Inferior parietal cortex (tissue), 1 donor: ENCODE data around the gene DHRS7.

Experiments
- DNase-seq: peaks from one replicate; pipeline ENCODE4 v3.0.0-alpha.2; 2016; ENCODE audit errors: extremely low spot score

DHRS7 gene

GRCh38 chr14:60184905-60185555 is 19.8 kb upstream of the DHRS7 start:
- no peak for DNase-seq

- peak; percentile 92 for DNase-seq
Observed at GRCh38 chr14:60184146-60184904, 19.1 kb upstream of the DHRS7 start.

DNA sequence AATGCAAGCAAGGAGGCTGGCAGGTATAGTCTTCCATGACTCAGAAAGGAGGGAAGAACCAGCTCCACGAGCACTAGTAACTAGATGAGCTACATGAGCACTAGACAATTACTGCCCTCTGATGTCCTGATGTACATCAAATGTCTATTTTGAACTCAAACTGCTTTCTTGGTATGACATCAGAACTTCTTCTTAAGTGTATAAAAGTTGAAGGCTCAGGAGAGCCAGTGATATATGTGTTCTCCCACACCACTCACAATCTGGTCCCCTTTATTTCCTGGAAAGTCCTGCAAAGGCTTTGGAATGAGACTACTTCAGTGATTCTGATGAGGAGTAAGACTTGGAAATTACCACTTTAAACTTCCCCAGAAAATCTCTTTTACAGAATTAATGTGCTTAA is 18.5 kb upstream of the DHRS7 start:
- peak; percentile 15 for DNase-seq

GRCh38 chr14:60183138-60183537 is 17.9 kb upstream of the DHRS7 start:
- no peak for DNase-seq

DNA sequence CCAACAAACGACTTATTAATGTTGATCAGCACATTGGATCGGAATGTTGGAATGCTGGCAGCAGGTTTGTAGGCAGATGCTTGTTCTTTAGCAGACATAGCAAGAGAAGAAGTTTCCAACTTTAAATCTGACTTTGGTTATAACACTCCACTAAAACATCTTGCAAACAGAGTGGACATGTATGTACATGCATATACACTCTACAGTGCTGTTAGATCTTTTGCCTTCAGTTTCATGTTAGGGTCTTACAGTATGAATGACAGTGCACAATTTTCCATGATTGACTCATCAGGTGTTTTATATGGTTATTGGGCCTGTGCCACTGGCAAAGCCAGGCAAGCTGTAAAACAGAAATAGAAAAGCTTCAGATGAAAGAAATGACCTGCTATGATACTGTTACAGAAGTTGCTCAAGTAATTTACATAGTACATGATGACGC is 14.3 kb upstream of the DHRS7 start:
- no peak for DNase-seq

GRCh38 chr14:60178820-60179219 is 13.6 kb upstream of the DHRS7 start:
- no peak for DNase-seq

GRCh38 chr14:60178164-60178563 is 13.0 kb upstream of the DHRS7 start:
- DNase-seq, result no peak

- DNase-seq, result no peak
Observed at GRCh38 chr14:60175255-60175902, 10.2 kb upstream of the DHRS7 start.

GRCh38 chr14:60174352-60175254 is 9.4 kb upstream of the DHRS7 start:
- DNase-seq, result no peak

GRCh38 chr14:60171690-60172089 is 6.5 kb upstream of the DHRS7 start:
- no peak for DNase-seq

GRCh38 chr14:60170948-60171347 is 5.8 kb upstream of the DHRS7 start:
- no peak for DNase-seq

GRCh38 chr14:60169722-60170121 is 4.5 kb upstream of the DHRS7 start:
- DNase-seq, result no peak

GRCh38 chr14:60166142-60166541 is 944 bp upstream of the DHRS7 start:
- no peak for DNase-seq

DNA sequence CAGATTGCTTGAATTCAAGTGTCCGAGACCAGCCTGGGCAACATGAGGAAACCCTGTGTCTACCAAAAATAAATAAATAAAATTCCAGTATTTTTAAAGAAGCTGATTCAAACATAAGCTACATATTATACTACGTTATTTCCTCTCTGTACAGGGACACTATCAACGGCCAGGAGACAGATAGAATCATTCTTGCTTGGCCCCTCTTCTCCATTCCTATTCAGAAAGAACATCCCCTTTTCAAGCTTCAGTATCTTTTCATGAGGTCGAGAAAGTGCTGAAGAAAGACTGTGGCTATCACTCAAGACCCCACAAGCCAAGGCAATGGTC is 314 bp upstream of the DHRS7 start:
- no peak for DNase-seq

DNA sequence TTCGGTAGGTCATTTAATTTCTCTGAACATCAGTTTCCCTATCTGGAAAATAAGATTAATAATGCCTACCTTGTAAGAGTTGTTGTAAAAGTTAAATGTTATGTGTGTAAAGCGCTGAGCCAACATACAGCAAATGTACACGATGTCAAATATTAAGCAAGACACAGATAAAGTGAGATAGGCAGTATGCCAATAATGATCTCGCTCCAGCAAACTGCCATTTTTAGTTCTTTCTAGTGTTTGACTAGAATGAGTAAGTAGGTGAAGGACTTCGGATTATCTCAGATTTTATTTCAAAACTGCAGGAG is 840 bp downstream of the DHRS7 start:
- DNase-seq, result no peak

GRCh38 chr14:60163693-60164092 is 1.5 kb downstream of the DHRS7 start:
- no peak for DNase-seq

DNA sequence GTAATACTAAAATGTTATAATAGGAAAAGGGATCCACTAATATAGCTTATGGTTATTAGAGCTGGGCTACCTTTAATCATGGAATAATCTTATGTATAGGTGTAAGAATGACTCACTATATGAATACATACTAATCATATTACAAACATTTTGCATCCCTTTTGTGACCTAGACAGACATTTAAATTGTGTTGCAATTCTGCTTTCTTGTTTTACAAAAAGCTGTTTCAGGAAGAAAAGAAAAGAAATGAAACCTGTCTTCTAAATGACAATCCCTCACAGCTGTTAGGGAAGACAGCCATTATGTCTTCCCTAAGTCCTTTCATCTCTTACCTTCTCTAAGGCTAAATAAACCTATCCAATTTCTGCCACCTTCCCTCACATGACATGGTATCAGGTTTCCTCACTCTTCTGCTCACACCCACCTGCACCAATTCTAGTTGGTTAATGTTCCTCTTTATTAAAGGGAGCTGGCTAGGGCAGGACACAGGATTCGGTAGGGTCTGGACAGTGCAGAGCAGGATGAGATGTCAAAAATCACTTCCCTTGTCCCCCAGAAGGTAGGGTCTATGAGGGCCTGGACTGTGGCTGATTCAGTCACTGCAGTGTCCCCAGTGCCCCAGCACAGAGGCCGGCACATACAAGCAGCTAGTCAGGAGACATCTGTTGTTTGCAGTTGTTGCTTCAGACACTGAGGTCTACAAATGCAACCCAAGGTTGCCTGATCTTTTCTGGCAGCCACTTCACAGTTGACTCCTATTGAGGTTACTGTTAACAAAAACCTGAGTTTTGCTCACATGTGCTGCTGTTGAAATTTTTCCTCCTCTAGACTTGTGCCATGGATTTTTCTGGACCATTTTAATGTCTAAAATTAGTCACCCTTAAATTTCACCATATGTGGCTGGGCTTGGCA is 3.7 kb downstream of the DHRS7 start:
- no peak for DNase-seq

DNA sequence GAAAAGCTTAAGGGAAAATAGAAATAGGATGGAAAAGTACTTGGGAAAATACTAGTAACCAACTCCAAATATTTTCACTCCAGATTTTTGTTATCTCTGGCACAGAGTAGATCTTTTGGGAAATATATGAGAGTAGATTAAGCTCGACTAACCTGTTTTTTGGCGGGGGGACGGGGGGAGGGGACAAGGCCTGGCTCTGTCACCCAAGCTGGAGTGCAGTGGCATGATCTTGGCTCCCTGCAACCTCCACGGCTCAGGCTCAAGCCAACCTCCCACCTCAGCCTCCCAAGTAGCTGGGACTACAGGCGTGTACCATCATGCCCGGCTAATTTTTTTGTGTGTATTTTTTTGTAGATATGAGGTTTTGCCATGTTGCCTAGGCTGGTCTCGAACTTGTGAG is 4.8 kb downstream of the DHRS7 start:
- no peak for DNase-seq

DNA sequence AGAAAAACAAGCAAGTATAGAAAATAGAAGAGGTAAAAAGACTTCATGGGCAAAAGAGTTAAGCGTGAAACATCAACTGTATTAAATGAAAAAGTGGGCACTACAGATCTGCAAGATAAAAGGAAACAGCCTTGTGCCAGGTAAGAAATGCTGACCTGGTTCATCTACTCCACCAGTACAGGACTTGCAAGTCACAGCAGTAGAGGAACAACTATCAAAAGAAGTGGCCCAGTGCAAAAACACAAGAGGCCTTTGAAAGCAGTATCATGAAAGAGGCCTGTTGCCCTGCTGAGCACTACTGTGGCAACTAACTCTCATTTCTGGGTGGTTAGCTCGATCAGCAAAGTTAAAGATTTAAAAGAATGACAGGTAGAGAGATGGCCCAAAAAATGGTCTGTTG is 10.5 kb downstream of the DHRS7 start:
- no peak for DNase-seq

DNA sequence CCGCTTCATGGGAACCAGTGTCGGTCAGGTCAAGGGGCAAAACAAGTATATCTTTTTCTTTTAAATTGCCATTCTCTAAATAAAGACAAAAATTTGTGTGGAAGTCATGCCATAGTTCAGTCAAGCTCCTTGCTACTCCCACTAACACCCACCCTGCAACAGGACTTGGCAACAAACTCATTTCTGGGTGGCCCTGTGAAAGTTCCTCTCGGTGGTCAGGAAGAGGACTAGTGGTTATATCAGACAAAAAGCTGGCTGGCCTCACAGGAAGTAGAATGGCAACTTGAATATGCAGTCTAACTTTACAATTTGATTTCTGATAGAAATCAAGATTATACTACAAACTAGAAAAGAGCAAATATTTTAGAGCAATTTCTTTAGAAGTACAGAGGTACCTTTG is 11.2 kb downstream of the DHRS7 start:
- no peak for DNase-seq

GRCh38 chr14:60151715-60152114 is 13.5 kb downstream of the DHRS7 start:
- peak; percentile 54 for DNase-seq
